NCI-H2107 (cell line): ENCODE results near the gene APBA2.
A peak's percentile ranks its signal among the peaks of the same experiment; 100 is the strongest.
"Not testable (repeated sequence)": the region's sequence is repeated elsewhere in the genome, so short reads cannot be mapped to it uniquely, and the experiment has no call there.

ENCODE experiments used
- DNase-seq: peaks from one replicate; lab custom pipeline; 2025; lab: John Stamatoyannopoulos, UW

Gene APBA2

GRCh38 chr15:28998511-28998910 is 112.7 kb downstream of the APBA2 start:
- DNase-seq, result no peak

DNA sequence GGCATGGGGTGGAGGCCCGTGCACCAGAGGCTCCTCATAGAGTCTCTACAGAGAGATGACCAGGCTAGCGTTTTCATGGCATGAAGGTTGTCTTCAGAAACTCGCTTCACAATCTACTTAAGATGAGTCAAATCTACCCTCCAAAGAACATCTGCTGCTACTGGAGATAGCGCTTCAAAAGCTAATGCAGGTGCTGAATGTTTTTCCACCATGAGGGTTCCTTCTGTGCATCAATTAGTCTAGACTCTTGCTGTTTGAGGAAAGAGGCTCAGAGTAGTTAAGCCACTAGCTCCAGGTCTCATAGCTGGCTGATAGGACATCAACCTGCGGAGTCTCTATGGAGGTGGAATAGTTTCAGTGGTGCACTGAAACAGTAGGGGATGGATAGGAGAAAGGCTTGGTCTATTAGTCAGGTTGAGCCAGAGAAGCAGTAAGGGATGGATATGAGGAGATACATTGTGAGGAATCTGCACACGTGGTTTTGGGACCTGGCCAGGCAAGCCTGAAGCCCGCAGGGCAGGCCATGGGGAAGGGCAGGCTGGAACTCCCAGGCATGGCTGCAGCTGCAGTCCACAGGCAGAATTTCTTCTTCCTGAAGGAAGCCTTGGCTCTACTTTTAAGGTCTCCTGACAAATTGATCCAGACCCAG is 117.5 kb downstream of the APBA2 start:
- no peak for DNase-seq

DNA sequence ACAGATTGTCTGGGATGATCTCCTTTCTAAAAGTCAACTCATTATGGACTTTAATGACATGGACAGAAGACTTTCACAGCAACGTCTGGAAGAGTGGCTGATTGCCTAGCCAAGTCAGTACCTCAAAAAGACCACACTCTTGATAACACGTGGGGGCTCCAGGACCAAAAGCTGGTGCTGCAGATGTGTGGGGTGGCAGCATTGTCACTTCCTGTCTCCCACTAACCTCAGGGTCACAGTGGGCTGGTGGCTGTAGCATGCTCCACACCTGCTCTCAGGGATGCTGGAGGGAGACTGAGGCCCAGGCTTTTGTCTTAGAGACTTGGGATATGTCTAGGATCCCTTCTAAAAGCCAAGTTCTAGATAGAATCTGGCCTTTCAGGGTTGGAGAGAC is 118.1 kb downstream of the APBA2 start:
- no peak for DNase-seq

DNA sequence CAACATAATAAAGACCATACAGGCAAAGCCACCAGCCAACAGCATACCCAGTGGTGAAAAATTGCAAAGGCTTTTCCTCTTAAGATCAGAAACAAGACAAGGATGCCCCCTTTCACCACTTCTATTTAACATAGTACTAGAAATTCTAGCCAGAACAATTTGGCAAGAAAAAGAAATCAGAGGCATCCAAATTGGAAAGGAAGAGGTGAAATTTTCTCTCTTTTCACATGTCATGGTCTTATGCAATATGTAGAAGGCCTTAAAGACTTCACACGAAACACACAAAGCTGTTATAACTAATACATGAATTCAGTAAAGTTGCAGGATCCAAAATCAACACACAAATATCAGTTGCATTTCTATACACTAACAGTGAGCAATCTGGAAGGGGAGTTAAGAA is 120.2 kb downstream of the APBA2 start:
- DNase-seq, result no peak

DNA sequence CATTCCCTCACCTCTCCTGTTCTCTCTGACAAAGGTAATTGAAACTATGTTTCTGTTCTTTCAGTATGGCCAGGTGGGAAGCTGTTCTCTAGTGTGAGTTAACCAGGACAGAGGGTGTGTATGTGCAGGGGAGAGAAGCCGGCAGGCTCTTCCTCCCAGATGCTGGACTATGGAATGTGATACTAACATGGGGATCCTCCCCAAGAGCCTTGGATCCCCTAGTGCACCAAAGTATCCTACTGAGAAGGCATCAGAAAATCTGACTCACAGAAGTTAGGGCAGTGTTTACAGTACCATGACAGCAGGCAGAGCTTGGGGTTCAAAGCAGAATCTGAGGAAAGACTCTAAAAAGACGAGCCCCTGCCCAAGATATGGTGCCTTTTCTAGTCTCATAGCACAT is 123.1 kb downstream of the APBA2 start:
- no peak for DNase-seq

GRCh38 chr15:29012097-29012496 is 126.3 kb downstream of the APBA2 start:
- no peak for DNase-seq

DNA sequence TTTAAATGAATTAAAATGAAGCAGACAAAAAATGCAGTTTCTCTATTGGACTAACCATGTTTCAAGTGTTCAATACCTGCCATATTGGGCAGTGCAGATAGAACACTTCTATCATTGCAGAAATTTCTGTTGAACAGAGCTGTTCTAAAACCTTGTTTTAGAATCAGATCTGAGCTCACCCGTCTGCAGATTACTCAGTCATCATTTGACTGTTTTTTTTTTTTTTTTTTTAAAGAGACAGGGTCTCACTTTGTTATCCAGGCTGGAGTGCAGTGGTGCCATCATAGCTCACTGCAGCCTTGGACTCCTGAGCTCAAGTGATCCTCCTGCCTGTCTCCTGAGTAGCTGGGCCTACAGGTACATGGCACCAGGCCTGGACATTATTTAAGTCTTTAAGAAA is 128.7 kb downstream of the APBA2 start:
- no peak for DNase-seq

DNA sequence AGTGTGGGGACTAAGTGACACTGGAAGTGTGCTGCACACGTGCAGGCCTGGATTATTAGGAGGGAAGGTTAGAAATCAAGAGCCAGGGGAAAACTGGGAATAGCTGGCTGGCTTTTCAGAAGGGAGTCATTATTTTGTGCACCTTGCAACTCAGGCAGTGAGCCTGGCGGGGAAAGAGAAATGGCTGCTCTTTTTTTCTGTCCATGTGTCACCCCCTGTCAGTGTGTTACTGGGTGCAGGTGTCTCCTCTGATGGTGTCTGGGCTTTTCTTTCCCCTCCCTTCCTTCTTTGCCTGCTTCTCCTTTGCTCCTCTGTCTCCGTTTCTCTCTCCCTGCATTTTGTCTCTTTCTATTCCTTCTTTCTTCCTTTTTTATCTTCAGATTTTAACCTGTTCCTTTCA is 130.7 kb downstream of the APBA2 start:
- no peak for DNase-seq

DNA sequence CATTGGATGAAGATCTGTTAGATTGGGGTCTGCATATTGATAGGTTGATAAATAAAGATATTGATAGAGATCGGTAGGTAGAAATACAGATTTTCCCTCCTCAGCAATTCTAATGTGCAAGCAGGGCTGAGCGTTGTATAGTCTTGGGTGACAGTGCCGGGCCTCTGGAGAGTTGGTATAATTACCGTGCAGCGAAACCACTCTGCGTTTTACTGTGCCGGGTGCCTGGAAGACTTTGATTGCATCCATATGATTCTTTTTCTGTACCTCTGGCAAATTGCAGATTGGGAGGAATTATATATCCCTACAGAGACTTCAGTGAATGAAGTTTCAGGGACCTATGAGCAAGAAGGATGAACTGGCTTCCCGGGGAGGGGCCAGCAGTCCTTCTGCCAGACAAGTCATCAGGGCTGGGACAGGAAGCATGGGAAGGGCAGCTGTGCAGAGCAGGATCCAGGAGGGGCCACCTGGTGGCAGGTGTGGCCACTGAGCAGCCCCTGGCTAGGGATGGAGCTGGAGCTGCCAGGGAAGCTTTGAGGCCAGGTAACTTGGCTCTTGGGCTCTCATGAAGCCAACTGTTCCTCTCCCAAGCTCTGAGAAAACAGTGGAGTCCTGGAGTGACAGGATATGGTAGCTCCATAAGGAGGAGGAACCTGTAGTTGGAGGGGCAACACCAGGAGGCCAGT is 132.5 kb downstream of the APBA2 start:
- DNase-seq, result peak; percentile 2

- DNase-seq, result no peak
Observed at GRCh38 chr15:29018995-29019976, 133.5 kb downstream of the APBA2 start.

DNA sequence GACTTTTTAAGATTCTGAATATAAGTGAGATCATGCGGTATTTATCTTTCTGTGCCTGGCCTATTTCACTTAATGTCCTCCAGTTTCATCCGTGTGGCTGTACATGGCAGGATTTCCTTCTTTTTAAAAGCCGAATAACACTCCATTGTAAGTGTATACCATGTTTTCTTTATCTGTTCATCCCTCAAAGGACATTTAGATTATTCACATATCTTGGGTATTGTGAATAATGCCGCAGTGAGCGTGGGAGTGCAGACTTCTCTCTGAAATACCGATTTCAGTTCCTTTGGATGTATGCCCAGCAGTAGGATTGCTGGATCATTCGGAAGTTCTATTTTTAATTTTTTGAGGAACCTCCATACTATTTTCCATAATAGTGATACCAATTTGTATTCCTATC is 136.1 kb downstream of the APBA2 start:
- no peak for DNase-seq

DNA sequence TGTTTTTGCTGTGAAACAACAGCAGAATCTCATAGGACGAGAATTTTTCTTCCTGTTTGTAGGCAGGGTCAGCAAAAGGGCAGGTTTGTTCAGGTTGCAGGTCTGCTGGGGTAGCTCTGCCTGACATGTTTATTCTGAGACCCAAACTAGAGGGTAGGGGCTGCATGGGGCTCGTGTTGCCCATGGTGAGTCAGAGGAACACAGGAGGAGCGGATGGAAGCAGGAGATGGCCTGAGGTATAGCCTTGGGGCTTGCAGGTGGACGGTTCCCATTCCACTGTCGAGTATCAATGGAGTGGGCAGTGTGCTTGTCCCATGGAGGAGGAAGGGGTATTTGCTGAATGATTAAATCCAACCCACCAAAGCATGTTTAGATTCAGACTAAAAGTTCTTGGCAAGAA is 138.9 kb downstream of the APBA2 start:
- DNase-seq, result no peak

DNA sequence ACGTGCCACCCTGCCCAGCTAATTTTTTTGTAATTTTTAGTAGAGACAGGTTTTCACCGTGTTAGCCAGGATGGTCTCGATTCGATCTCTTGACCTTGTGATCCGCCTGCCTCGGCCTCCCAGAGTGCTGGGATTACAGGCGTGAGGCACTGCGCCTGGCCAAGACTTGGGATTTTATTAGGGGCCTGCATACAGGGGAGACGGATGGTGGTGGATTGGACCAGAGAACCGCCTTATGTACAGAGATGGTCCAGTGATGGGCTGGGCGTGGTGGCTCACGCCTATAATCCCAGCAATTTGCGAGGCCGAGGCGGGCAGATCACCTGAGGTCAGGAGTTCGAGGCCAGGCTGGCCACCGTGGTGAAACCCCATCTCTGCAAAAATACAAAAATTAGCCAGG is 139.6 kb downstream of the APBA2 start:
- not testable (repeated sequence) for DNase-seq

- DNase-seq, result not testable (repeated sequence)
Observed at GRCh38 chr15:29028158-29028557, 142.4 kb downstream of the APBA2 start.

GRCh38 chr15:29029651-29030195 is 143.9 kb downstream of the APBA2 start:
- DNase-seq, result no peak

DNA sequence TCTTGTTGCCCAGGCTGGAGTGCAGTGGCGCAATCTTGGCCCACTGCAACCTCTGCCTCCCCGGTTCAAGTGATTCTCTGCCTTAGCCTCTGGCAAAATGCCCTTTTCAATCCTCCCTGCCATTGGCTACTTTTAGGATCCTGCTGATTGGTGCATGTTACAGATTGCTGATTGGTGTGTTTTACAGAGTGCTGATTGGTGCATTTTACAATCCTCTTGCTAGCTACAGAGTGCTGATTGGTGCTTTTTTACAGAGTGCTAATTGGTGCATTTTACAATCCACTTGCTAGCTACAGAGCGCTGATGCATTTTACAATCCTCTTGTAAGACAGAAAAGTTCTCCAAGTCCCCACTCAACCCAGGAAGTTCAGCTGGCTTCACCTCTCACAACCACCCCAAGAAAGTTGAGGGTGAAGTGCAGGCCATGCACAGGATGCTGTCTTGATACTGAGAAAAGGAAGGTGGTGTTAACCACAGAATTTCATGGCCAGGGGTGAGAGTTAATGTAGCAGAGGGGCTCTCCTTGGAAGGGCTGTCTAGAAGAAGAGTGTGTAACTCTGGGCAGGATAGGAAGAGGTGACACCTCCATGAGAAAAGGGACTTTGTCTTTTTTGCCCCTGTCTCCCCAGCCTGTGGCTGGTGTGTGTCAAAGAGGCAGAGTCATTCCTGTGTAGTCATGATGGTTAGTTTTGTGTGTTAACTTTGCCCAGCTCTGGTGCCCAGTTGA is 145.9 kb downstream of the APBA2 start:
- no peak for DNase-seq

DNA sequence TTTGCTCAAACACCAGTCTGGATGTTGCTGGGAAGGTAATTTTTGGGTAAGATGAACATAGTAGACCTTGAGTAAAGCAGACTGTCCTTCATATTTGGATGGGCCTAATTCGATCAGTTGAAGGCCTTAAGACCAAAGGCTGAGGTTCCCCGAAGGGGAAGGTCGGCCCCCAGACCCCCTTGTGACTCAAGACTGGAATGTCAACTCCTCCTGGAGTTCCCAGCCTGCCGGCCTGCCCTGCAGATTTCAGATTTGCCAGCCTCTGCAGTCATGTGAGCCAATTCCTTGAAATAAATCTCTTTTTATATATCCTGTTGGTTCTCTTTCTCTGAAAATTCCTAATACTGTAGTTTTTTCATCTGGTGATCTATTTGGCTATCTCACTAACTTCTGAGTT is 146.5 kb downstream of the APBA2 start:
- DNase-seq, result no peak

DNA sequence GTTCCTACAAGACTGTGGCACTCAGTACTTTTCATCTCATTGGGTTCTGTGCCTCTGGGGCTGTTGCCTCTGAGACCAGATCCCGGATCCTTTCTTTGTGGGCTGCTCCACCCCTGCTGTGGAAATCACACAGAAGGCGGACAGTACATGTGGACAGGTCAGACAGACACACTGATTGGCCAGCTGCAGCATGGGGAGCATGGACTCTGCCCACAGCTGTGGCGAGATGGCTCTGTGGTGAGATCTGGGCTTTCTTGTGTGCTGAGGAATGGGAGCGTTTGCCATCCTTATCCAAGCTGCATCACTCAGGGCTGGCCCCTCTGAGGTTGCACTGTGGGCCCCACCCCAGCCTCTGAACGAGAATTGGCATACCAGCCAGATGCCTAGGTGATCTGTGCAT is 147.0 kb downstream of the APBA2 start:
- DNase-seq, result no peak

DNA sequence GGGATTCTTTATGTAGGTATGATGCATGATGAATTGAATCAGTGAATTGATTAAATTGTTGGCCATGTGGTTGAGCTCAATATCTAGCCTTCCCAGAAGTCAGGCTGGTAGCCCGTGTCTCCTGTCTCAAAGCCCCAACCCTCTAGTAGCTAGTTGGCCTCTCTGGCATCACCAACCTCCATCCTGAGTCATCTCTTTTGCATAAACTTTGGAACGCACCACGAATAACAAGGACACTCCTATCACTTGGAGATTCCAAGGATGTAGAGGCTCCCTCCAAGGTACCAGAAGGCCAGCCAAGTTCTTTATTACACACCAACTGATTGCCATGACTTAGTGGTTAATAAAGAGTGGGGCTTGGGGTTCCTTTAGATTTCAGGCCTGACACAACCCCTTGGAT is 148.4 kb downstream of the APBA2 start:
- DNase-seq, result no peak

- no peak for DNase-seq
Observed at GRCh38 chr15:29034593-29035335, 149.0 kb downstream of the APBA2 start.
